ENCODE results near the gene OPTN. TPM values are rescaled to one million over a fixed set of nuclear protein-coding genes. Genes with fewer than 3 reads are reported as not detected.

Gene OPTN
- total and polyA plus RNA-seq, 2 of the 8 experiments (the other 6 are each of a cell fraction or from before 2014, with no cell fraction given): 4.8 to 20.1 TPM

DNA sequence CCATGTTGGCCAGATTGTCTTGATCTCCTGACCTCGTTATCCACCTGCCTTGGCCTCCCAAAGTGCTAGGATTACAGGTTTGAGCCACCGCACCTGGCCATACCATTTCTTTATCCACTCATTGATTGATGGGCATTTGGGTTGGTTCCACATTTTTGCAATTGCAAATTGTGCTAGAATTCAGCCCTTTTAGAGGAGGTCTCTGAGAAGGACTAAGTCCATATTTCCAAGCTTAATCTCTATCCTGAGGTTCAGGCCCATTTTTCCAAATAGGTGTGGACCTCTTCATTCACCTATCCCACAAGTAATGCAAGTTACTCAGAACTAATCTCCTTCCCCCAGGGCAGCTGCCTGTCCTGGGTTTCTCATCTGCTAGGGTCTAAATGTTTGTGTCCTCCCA, 9.7 kb upstream of the OPTN start:
- H3K27ac ChIP-seq (ENCODE audit: low read depth, low read length): no peak overlapping the region
- no peak for FAIRE-seq
- H4K8ac ChIP-seq (ENCODE audit: extremely low read depth, insufficient read depth, low read length): no peak overlapping the region
- DNase-seq (ENCODE audit: low read depth in 1 of 2, low spot score in 2 of 2): no peak
- H4K5ac ChIP-seq (ENCODE audit: insufficient read length, low read depth, low read length): no peak overlapping the region
- no peaks in the 10 kb centered on the region for H4K20me1 ChIP-seq (replicated peaks in 1 of 2; ENCODE audit: control insufficient read depth in 1 of 2, insufficient read depth in 2 of 2, low read length in 2 of 2)
- ChIA-PET POLR2A (ENCODE audit: partially characterized antibody) (interaction anchor here (0.6 kb wide), 1 partner anchor 425 kb away, joined by 3 read pairs; no protein-coding TSS in a partner anchor), CTCF (ENCODE audit: partially characterized antibody) (interaction anchor here (1.7 kb wide), 1 partner anchor 9 kb away, joined by 4 read pairs; the partner anchor contains the start of gene OPTN)
- no peak overlapping the region for H3K9ac ChIP-seq (replicated peaks in 1 of 4; ENCODE audit: extremely low read depth in 1 of 4, low read depth in 3 of 4, low read length in 3 of 4)
- H2BK20ac ChIP-seq (ENCODE audit: low read length): no peak overlapping the region; the same call in 1 of the 2 replicates
- no peaks in the 10 kb centered on the region for H3K27me3 ChIP-seq (replicated peaks in 1 of 4; ENCODE audit: control insufficient read depth in 3 of 4, extremely low read depth in 1 of 4, insufficient read depth in 3 of 4, low read length in 3 of 4)
- no peak overlapping the region for H3K4me3 ChIP-seq (ENCODE audit: extremely low read depth in 1 of 4, insufficient read depth in 2 of 4, low read depth in 3 of 4, low read length in 4 of 4)
- no peak overlapping the region for H2BK12ac ChIP-seq (ENCODE audit: low read depth, low read length)
- no peak overlapping the region for H3K18ac ChIP-seq (ENCODE audit: extremely low read depth, low read length)
- H3K56ac ChIP-seq (replicated peaks; ENCODE audit: insufficient read length, low read depth, low read length): no peak overlapping the region
- no peaks in the 10 kb centered on the region for H3K36me3 ChIP-seq (ENCODE audit: control insufficient read depth in 2 of 4, insufficient read depth in 4 of 4, low read length in 3 of 4)
- H3K23me2 ChIP-seq (ENCODE audit: low read depth, low read length): no peaks in the 10 kb centered on the region
- H2AK5ac ChIP-seq (ENCODE audit: low read depth, low read length): no peak overlapping the region
- peaks cover 0 to under 1% of the 10 kb centered on the region in 2 experiments; a peak in 1 of 4 replicates for H3K9me3 ChIP-seq (ENCODE audit: insufficient read depth in 2 of 2, low read depth in 1 of 2, low read length in 1 of 2)
- H3K4ac ChIP-seq (replicated peaks; ENCODE audit: insufficient read length, low read depth, low read length): no peak overlapping the region
- H3K4me2 ChIP-seq (ENCODE audit: insufficient read depth in 1 of 2, low read depth in 2 of 2, low read length in 2 of 2): no peak overlapping the region
- H2BK15ac ChIP-seq (ENCODE audit: low read length): no peak overlapping the region
- no peaks in the 10 kb centered on the region for H3K4me1 ChIP-seq (replicated peaks in 1 of 4; ENCODE audit: control insufficient read depth in 3 of 4, insufficient read depth in 4 of 4, low read length in 3 of 4)
- no peak overlapping the region for H4K91ac ChIP-seq (replicated peaks; ENCODE audit: insufficient read length, low read length)
- H3K79me1 ChIP-seq (ENCODE audit: low read depth, low read length): no peaks in the 10 kb centered on the region
- H3K14ac ChIP-seq (ENCODE audit: insufficient read length): no peak overlapping the region
- no peak overlapping the region for H2BK5ac ChIP-seq (ENCODE audit: low read depth, low read length)
- H3K79me2 ChIP-seq (ENCODE audit: control insufficient read depth in 1 of 2, insufficient read depth in 2 of 2, low read length in 2 of 2): no peaks in the 10 kb centered on the region
- H2AFZ ChIP-seq (ENCODE audit: low read length): no peak overlapping the region
- WGBS, 2 experiments (ENCODE audit: extremely low coverage in 1 of 2, insufficient coverage in 1 of 2, insufficient read length in 1 of 2, insufficient replicate concordance in 2 of 2, low coverage in 1 of 2, low lambda C conversion rate in 2 of 2, missing lambda C conversion rate in 1 of 2): 88% methylated on average over 2 of the region's 2 CpGs; no CpG with 5 or more reads in 1 of the 2 experiments
- H3K23ac ChIP-seq (ENCODE audit: insufficient read length): no peak overlapping the region
- no peak overlapping the region for H2BK120ac ChIP-seq (replicated peaks; ENCODE audit: low read depth, low read length)
- TF ChIP-seq RBBP5 (IDR thresholded peaks at IDR 0.05; ENCODE audit: borderline replicate concordance, low read depth, low read length) (no peak), TEAD4 (IDR thresholded peaks at IDR 0.05; ENCODE audit: low read depth, low read length) (no peak), HDAC2 (IDR thresholded peaks at IDR 0.05; ENCODE audit: borderline replicate concordance in 1 of 2, low read depth in 2 of 2, low read length in 2 of 2) (no peak), POLR2A (IDR thresholded peaks at IDR 0.05; ENCODE audit: control extremely low read depth in 1 of 2, low read depth in 2 of 2, low read length in 2 of 2) (no peak), SUZ12 (IDR thresholded peaks at IDR 0.05; ENCODE audit: low read length) (no peak), RXRA (IDR thresholded peaks at IDR 0.05; ENCODE audit: insufficient read depth, low read depth, low read length) (no peak), CTBP2 (IDR thresholded peaks at IDR 0.05; ENCODE audit: borderline replicate concordance, insufficient read depth, insufficient read length, low read length) (no peak), JUN (IDR thresholded peaks at IDR 0.05; ENCODE audit: low read depth, low read length) (no peak), SRF (IDR thresholded peaks at IDR 0.05; ENCODE audit: low read depth, low read length) (no peak), TBP (IDR thresholded peaks at IDR 0.05; ENCODE audit: low read depth, low read length) (no peak), JUND (IDR thresholded peaks at IDR 0.05; ENCODE audit: low read length) (no peak), CBX5 (IDR thresholded peaks at IDR 0.05; ENCODE audit: low read depth, low read length) (no peak)
- TF ChIP-seq, protein P1, sequence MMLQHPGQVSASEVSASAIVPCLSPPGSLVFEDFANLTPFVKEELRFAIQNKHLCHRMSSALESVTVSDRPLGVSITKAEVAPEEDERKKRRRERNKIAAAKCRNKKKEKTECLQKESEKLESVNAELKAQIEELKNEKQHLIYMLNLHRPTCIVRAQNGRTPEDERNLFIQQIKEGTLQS (IDR thresholded peaks at IDR 0.05; ENCODE audit: insufficient read depth, low read depth, low read length): no peak

All from H1 (cell line).